Measurements from ENCODE around the gene CALHM6. TPM values are rescaled to one million over a fixed set of nuclear protein-coding genes. Genes with fewer than 3 reads are reported as not detected.

Gene CALHM6
- total RNA-seq, 1 experiment from 2014 or later = not detected

DNA sequence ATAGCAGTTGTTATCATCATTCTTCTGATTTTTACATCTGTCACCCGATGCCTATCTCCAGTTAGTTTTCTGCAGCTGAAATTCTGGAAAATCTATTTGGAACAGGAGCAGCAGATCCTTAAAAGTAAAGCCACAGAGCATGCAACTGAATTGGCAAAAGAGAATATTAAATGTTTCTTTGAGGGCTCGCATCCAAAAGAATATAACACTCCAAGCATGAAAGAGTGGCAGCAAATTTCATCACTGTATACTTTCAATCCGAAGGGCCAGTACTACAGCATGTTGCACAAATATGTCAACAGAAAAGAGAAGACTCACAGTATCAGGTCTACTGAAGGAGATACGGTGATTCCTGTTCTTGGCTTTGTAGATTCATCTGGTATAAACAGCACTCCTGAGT lies 2.1 kb downstream of the CALHM6 start:
- BruUV-seq (replicated peaks) = no TSS peak
- Mint-ChIP-seq H3K27ac (ENCODE audit: low read depth, unreplicated experiment) (no peak overlapping the region), H3K4me3 (ENCODE audit: unreplicated experiment) (no peak overlapping the region), H3K27me3 (ENCODE audit: insufficient read depth, unreplicated experiment) (no peaks in the 10 kb centered on the region), H3K9me3 (ENCODE audit: unreplicated experiment) (no peaks in the 10 kb centered on the region), H3K4me1 (ENCODE audit: insufficient read depth, unreplicated experiment) (no peaks in the 10 kb centered on the region), H3K36me3 (ENCODE audit: insufficient read depth, unreplicated experiment) (no peaks in the 10 kb centered on the region)
- ChIA-PET CTCF (no interaction called here), POLR2A (no interaction called here)
- intact Hi-C loops (cut with micrococcal nuclease) = no loop called here
- TF ChIP-seq, protein P1, sequence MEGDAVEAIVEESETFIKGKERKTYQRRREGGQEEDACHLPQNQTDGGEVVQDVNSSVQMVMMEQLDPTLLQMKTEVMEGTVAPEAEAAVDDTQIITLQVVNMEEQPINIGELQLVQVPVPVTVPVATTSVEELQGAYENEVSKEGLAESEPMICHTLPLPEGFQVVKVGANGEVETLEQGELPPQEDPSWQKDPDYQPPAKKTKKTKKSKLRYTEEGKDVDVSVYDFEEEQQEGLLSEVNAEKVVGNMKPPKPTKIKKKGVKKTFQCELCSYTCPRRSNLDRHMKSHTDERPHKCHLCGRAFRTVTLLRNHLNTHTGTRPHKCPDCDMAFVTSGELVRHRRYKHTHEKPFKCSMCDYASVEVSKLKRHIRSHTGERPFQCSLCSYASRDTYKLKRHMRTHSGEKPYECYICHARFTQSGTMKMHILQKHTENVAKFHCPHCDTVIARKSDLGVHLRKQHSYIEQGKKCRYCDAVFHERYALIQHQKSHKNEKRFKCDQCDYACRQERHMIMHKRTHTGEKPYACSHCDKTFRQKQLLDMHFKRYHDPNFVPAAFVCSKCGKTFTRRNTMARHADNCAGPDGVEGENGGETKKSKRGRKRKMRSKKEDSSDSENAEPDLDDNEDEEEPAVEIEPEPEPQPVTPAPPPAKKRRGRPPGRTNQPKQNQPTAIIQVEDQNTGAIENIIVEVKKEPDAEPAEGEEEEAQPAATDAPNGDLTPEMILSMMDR (IDR thresholded peaks at IDR 0.05; ENCODE audit: unreplicated experiment) = no peak
- no peak for DNase-seq (ENCODE audit: unreplicated experiment)

- Mint-ChIP-seq H3K27ac (ENCODE audit: low read depth, unreplicated experiment) (no peak overlapping the region), H3K4me1 (ENCODE audit: insufficient read depth, unreplicated experiment) (no peaks in the 10 kb centered on the region), H3K27me3 (ENCODE audit: insufficient read depth, unreplicated experiment) (no peaks in the 10 kb centered on the region), H3K4me3 (ENCODE audit: unreplicated experiment) (no peak overlapping the region), H3K9me3 (ENCODE audit: unreplicated experiment) (no peaks in the 10 kb centered on the region), H3K36me3 (ENCODE audit: insufficient read depth, unreplicated experiment) (no peaks in the 10 kb centered on the region)
- no TSS peak for BruUV-seq (replicated peaks)
- TF ChIP-seq, protein P1 (IDR thresholded peaks at IDR 0.05; ENCODE audit: unreplicated experiment) = no peak
- POLR2A ChIA-PET = interaction anchor here (0.6 kb wide), 1 partner anchor 171 kb away, joined by 4 read pairs; no protein-coding TSS in a partner anchor
- no peak for DNase-seq (ENCODE audit: unreplicated experiment)
- intact Hi-C loops (cut with micrococcal nuclease) = no loop called here
- CTCF ChIA-PET = no interaction called here
These were observed 4.1 kb downstream of the CALHM6 start for GRCh38 chr6:116465246-116465645.

GRCh38 chr6:116467096-116467495 lies 5.9 kb downstream of the CALHM6 start:
- Mint-ChIP-seq H3K27ac (ENCODE audit: low read depth, unreplicated experiment) (no peak overlapping the region), H3K36me3 (ENCODE audit: insufficient read depth, unreplicated experiment) (no peaks in the 10 kb centered on the region), H3K9me3 (ENCODE audit: unreplicated experiment) (no peaks in the 10 kb centered on the region), H3K4me3 (ENCODE audit: unreplicated experiment) (no peak overlapping the region), H3K27me3 (ENCODE audit: insufficient read depth, unreplicated experiment) (no peaks in the 10 kb centered on the region), H3K4me1 (ENCODE audit: insufficient read depth, unreplicated experiment) (no peaks in the 10 kb centered on the region)
- ChIA-PET POLR2A (interaction anchor here (0.7 kb wide), 1 partner anchor 20 kb away, joined by 3 read pairs; no protein-coding TSS in a partner anchor), CTCF (interaction anchor here (1.0 kb wide), 1 partner anchor 67 kb away, joined by 3 read pairs; no protein-coding TSS in a partner anchor)
- no TSS peak for BruUV-seq (replicated peaks)
- DNase-seq (ENCODE audit: unreplicated experiment) = no peak
- TF ChIP-seq, protein P1 (IDR thresholded peaks at IDR 0.05; ENCODE audit: unreplicated experiment) = no peak
- intact Hi-C loops (cut with micrococcal nuclease) = no loop called here

- no TSS peak for BruUV-seq (replicated peaks)
- H3K4me1 Mint-ChIP-seq (ENCODE audit: insufficient read depth, unreplicated experiment) = no peaks in the 10 kb centered on the region
- ChIA-PET CTCF (interaction anchor here (1.0 kb wide), 1 partner anchor 66 kb away, joined by 3 read pairs; no protein-coding TSS in a partner anchor), POLR2A (interaction anchor here (0.7 kb wide), 1 partner anchor 20 kb away, joined by 3 read pairs; no protein-coding TSS in a partner anchor)
- H3K4me3 Mint-ChIP-seq (ENCODE audit: unreplicated experiment) = no peak overlapping the region
- TF ChIP-seq, protein P1 (IDR thresholded peaks at IDR 0.05; ENCODE audit: unreplicated experiment) = no peak
- H3K27me3 Mint-ChIP-seq (ENCODE audit: insufficient read depth, unreplicated experiment) = no peaks in the 10 kb centered on the region
- H3K9me3 Mint-ChIP-seq (ENCODE audit: unreplicated experiment) = no peaks in the 10 kb centered on the region
- intact Hi-C loops (cut with micrococcal nuclease) = no loop called here
- no peaks in the 10 kb centered on the region for H3K36me3 Mint-ChIP-seq (ENCODE audit: insufficient read depth, unreplicated experiment)
- no peak overlapping the region for H3K27ac Mint-ChIP-seq (ENCODE audit: low read depth, unreplicated experiment)
- no peak for DNase-seq (ENCODE audit: unreplicated experiment)
These were observed 6.3 kb downstream of the CALHM6 start for GRCh38 chr6:116467514-116467913.

Measured in MCF 10A (cell line).